CD4-positive, alpha-beta T cell treated with Interleukin-2 at 100 ng/mL for 4 hours (primary cell): Measurements from ENCODE around the gene AHI1.

ENCODE experiments used
- DNase-seq: peaks from one replicate; pipeline ENCODE4 v3.0.0-alpha.2; 2020; ENCODE audit warnings: low spot score

AHI1 gene

GRCh38 chr6:135291288-135292076 lies 206.1 kb downstream of the AHI1 start:
- DNase-seq, result no peak

- DNase-seq, result no peak
Measured at GRCh38 chr6:135289816-135290215, 207.7 kb downstream of the AHI1 start.

- DNase-seq, result no peak
Measured at GRCh38 chr6:135286962-135287538, 210.5 kb downstream of the AHI1 start.

GRCh38 chr6:135285165-135285564 lies 212.4 kb downstream of the AHI1 start:
- DNase-seq, result no peak

GRCh38 chr6:135283926-135284325 lies 213.6 kb downstream of the AHI1 start:
- DNase-seq, result no peak

GRCh38 chr6:135282395-135282794 lies 215.1 kb downstream of the AHI1 start:
- DNase-seq, result no peak

- no peak for DNase-seq
Measured at GRCh38 chr6:135281964-135282363, 215.6 kb downstream of the AHI1 start.

- DNase-seq, result no peak
Measured at GRCh38 chr6:135281227-135281626, 216.3 kb downstream of the AHI1 start.

- DNase-seq, result no peak
Measured at GRCh38 chr6:135280375-135281136, 217.0 kb downstream of the AHI1 start.

GRCh38 chr6:135277422-135277821 lies 220.1 kb downstream of the AHI1 start:
- DNase-seq, result no peak

- no peak for DNase-seq
Measured at GRCh38 chr6:135274561-135275293, 222.8 kb downstream of the AHI1 start.

- no peak for DNase-seq
Measured at GRCh38 chr6:135271626-135272025, 225.9 kb downstream of the AHI1 start.

GRCh38 chr6:135270676-135271536 lies 226.6 kb downstream of the AHI1 start:
- DNase-seq, result no peak

GRCh38 chr6:135269481-135269891 lies 228.1 kb downstream of the AHI1 start:
- DNase-seq, result no peak

- no peak for DNase-seq
Measured at GRCh38 chr6:135268740-135269139, 228.8 kb downstream of the AHI1 start.

- no peak for DNase-seq
Measured at GRCh38 chr6:135268263-135268662, 229.3 kb downstream of the AHI1 start.

GRCh38 chr6:135267085-135267484 lies 230.5 kb downstream of the AHI1 start:
- no peak for DNase-seq

- no peak for DNase-seq
Measured at GRCh38 chr6:135266675-135267074, 230.9 kb downstream of the AHI1 start.

- no peak for DNase-seq
Measured at GRCh38 chr6:135265278-135265677, 232.3 kb downstream of the AHI1 start.

GRCh38 chr6:135261872-135262725 lies 235.4 kb downstream of the AHI1 start:
- no peak for DNase-seq
